OCI-LY7 (cell line): ENCODE results near the gene VPS35L. TPM values are rescaled to one million over a fixed set of nuclear protein-coding genes. Genes with fewer than 3 reads are reported as not detected.

Experiments
- BruUV-seq: library from RNA; stranded (reverse); fragments of 400-500 nt; replicated peaks from 2 replicates; lab custom pipeline; 2021; lab: Mats Ljungman, UMichigan
- CTCF ChIA-PET: fragments of 300-600 bp; sonication (Branson Sonifier 250); formaldehyde crosslinking; loops from one replicate; lab custom pipeline; 2022; ENCODE audit warnings: antibody characterized with exemption; ENCODE audit not compliant: unreplicated experiment; lab: Charles Lee
- POLR2A ChIA-PET: fragments of 300-600 bp; sonication (Branson Sonifier 250); formaldehyde crosslinking; loops from one replicate; lab custom pipeline; 2022; ENCODE audit warnings: antibody characterized with exemption; lab: Charles Lee
- DNase-seq: peaks from one replicate; pipeline ENCODE4 v3.0.0-alpha.2; 2015; ENCODE audit warnings: low spot score
- H2AFZ ChIP-seq: fragments of 200-600 bp; sonication (generic), shearing (Covaris generic); 2 replicates; pipeline ENCODE4 v1.6.1; 2014; ENCODE audit warnings: mild to moderate bottlenecking, antibody characterized with exemption, low read length, moderate library complexity
- H3K27ac ChIP-seq: fragments of 200-600 bp; sonication (generic); 2 replicates; pipeline ENCODE4 v1.5.1; 2014; ENCODE audit warnings: mixed run types, low read depth, mild to moderate bottlenecking, moderate library complexity, low read length, inconsistent platforms; ENCODE audit not compliant: poor library complexity, severe bottlenecking
- H3K36me3 ChIP-seq: fragments of 200-600 bp; sonication (generic); 2 replicates; pipeline ENCODE4 v1.6.1; 2014; ENCODE audit warnings: mild to moderate bottlenecking, antibody characterized with exemption, low read length, moderate library complexity, mixed read lengths; ENCODE audit not compliant: insufficient read depth
- H3K4me1 ChIP-seq: fragments of 200-600 bp; sonication (generic); 2 replicates; pipeline ENCODE4 v1.5.1; 2014; ENCODE audit warnings: mild to moderate bottlenecking, low read length; ENCODE audit not compliant: insufficient read depth, poor library complexity, severe bottlenecking
- H3K4me2 ChIP-seq: fragments of 200-600 bp; sonication (generic); 2 replicates; pipeline ENCODE4 v1.6.1; 2014; ENCODE audit warnings: mild to moderate bottlenecking, low read length
- H3K4me3 ChIP-seq: fragments of 200-600 bp; sonication (generic); 2 replicates; pipeline ENCODE4 v1.5.1; 2014; ENCODE audit warnings: mild to moderate bottlenecking, low read depth, low read length; ENCODE audit not compliant: poor library complexity, severe bottlenecking
- H3K79me2 ChIP-seq: fragments of 200-600 bp; sonication (generic); 2 replicates; pipeline ENCODE4 v1.6.1; 2016; ENCODE audit warnings: low read depth, mild to moderate bottlenecking, low read length, moderate library complexity, mixed read lengths; ENCODE audit not compliant: insufficient read depth
- H3K9me2 ChIP-seq: fragments of 200-600 bp; sonication (generic); 2 replicates; pipeline ENCODE4 v1.6.1; 2016; ENCODE audit warnings: mild to moderate bottlenecking, low read length, mixed read lengths; ENCODE audit not compliant: insufficient read depth
- H3K9me3 ChIP-seq: fragments of 200-600 bp; sonication (generic); 2 replicates; pipeline ENCODE4 v1.6.1; 2014; ENCODE audit warnings: mild to moderate bottlenecking, mixed run types, low read length, mixed read lengths
- H4K20me1 ChIP-seq: fragments of 200-600 bp; sonication (generic); 2 replicates; pipeline ENCODE4 v1.6.1; 2014; ENCODE audit warnings: mild to moderate bottlenecking, antibody characterized with exemption, low read length, moderate library complexity, mixed read lengths; ENCODE audit not compliant: insufficient read depth
- CTCF ChIP-seq: fragments of 200-600 bp; sonication (generic); conservative IDR thresholded peaks from 2 replicates; pipeline ENCODE4 v1.5.1; 2014; ENCODE audit warnings: mild to moderate bottlenecking, antibody characterized with exemption, low read length, moderate library complexity, mixed read lengths
- EZH2phosphoT487 ChIP-seq: fragments of 200-600 bp; sonication (generic); IDR thresholded peaks from 2 replicates; pipeline ENCODE4 v1.6.1; 2018; ENCODE audit warnings: low read depth, borderline replicate concordance, mild to moderate bottlenecking, mixed run types, antibody characterized with exemption, low read length, moderate library complexity, mixed read lengths
- intact Hi-C: fragments of 100-400 bp; cut with micrococcal nuclease; formaldehyde crosslinking; loops from one replicate; pipeline ENCODE4 v1.10.0; 2022; ENCODE audit not compliant: unreplicated experiment
- total RNA-seq, 2 experiments: library from RNA; depleted of rRNA in 1 of 2; stranded (reverse); fragments of >200 nt in 1 of 2; shearing (Covaris generic) in 1 of 2; gene quantifications; 2 replicates each; pipeline ENCODE4 v1.2.3, GENCODE V29; 2014 to 2022

The VPS35L gene
- total RNA-seq, 2 experiments from 2014 or later: 16.5 to 65.2 TPM

GRCh38 chr16:19697756-19698318, 142.3 kb downstream of the VPS35L start:
- no peak overlapping the region for H3K4me3 ChIP-seq
- no peaks in the 10 kb centered on the region for H3K9me3 ChIP-seq
- CTCF ChIA-PET: no interaction called here
- H3K4me2 ChIP-seq: no peak overlapping the region
- TF ChIP-seq EZH2phosphoT487 (no peak), CTCF (no peak)
- POLR2A ChIA-PET: interaction anchor here (0.5 to 2.2 kb wide), 3 partner anchors 9 to 89 kb away, joined by 3 to 7 read pairs (median 3); partner anchors contain the start of genes IQCK and KNOP1
- BruUV-seq: no TSS peak
- H3K4me1 ChIP-seq: no peaks in the 10 kb centered on the region
- 0 out of 2 replicates have a peak, but pooled peaks cover 6% of the 10 kb centered on the region for H4K20me1 ChIP-seq
- H2AFZ ChIP-seq: no peak overlapping the region
- intact Hi-C loops: no loop called here
- H3K36me3 ChIP-seq: peaks cover 60% of the 10 kb centered on the region
- H3K9me2 ChIP-seq: no peaks in the 10 kb centered on the region
- no peak overlapping the region for H3K27ac ChIP-seq
- no peak for DNase-seq
- H3K79me2 ChIP-seq: no peaks in the 10 kb centered on the region

DNA sequence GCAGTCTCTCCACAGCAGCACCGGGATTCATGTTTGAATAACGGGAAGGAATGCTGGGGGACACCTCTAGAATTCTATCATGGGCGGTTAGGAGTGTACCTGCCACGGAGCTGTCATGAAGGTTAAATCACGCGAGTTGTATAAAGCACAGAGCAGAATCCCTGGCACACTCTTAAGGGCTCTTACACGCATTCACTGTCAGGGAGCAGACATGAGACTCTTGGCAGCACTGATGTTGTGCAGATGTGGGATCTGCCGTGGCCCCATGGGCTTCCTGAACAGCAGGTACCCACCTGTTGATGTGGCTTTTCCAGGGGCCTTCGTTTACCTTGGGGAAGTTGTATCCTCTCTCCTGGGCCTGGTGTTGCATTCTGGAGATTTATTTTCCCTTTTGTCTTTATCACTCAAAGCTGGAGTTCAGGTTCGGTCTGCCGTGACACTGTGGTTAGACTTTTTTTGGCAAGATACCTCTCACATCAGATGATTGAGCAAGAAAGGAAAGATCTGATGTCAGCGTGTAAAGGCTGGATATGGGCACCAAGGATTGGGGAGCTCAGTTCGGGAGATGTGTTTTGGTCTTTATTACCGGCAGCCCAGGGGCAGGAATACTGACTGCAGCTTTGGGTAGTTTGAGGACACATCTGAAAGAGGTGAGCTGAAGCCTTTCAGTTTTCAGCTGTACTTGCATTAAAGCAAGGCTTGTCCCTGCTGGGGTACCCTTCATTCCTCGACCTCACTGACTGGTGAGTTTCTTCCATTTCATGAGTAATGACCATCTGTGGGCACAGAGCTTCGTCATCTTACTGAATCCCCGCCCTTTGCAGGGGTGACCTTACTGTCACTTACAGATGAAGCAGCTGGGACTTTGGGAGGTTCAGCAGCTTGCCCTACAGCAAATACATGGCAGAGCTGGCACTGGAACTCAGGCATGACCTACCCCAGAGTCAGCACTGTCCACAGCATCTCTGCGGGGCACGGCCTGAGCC, 143.3 kb downstream of the VPS35L start:
- DNase-seq: no peak
- no peak overlapping the region for H3K27ac ChIP-seq

More for the DNA sequence above, 143.3 kb downstream of the VPS35L start:
- TF ChIP-seq CTCF (no peak), EZH2phosphoT487 (no peak)
- H4K20me1 ChIP-seq: 0 out of 2 replicates have a peak, but pooled peaks cover 6% of the 10 kb centered on the region
- no peaks in the 10 kb centered on the region for H3K4me1 ChIP-seq
- H3K4me2 ChIP-seq: no peak overlapping the region
- H3K36me3 ChIP-seq: peaks cover 66% of the 10 kb centered on the region
- H2AFZ ChIP-seq: no peak overlapping the region
- POLR2A ChIA-PET: interaction anchor here (0.5 to 1.2 kb wide), 2 partner anchors 14 to 90 kb away, joined by 3 read pairs; no protein-coding TSS in a partner anchor
- no peaks in the 10 kb centered on the region for H3K79me2 ChIP-seq
- no peak overlapping the region for H3K4me3 ChIP-seq
- no TSS peak for BruUV-seq
- intact Hi-C loops: no loop called here
- no peaks in the 10 kb centered on the region for H3K9me3 ChIP-seq
- CTCF ChIA-PET: interaction anchor here (0.8 kb wide), 1 partner anchor 16 kb away, joined by 3 read pairs; no protein-coding TSS in a partner anchor
- H3K9me2 ChIP-seq: no peaks in the 10 kb centered on the region
